Ovary (tissue), 3 donors: Measurements from ENCODE around the gene FGD3.

Source experiments
- EP300 ChIP-seq: sonication (generic); formaldehyde crosslinking; IDR thresholded peaks from one replicate; pipeline ENCODE4 v1.6.1; 2017; ENCODE audit warnings: antibody characterized with exemption
- POLR2A ChIP-seq: fragments of 450-650 bp; IDR thresholded peaks from one replicate; pipeline ENCODE4 v1.6.1; 2017; ENCODE audit warnings: antibody characterized with exemption, mild to moderate bottlenecking, moderate library complexity
- TF ChIP-seq, protein P1 (sequence below), 3 donors: fragments of 450-650 bp in 2 of 3; fragments of 200-600 bp in 1 of 3; IDR thresholded peaks; one replicate each; pipeline versions ENCODE4 v1.5.1 to v1.8.0; 2016 to 2022; ENCODE audit warnings: antibody characterized with exemption in 3 of 3, mild to moderate bottlenecking in 1 of 3
- donor health status: DM: no; HTN: no; CAD: no.

DNA sequence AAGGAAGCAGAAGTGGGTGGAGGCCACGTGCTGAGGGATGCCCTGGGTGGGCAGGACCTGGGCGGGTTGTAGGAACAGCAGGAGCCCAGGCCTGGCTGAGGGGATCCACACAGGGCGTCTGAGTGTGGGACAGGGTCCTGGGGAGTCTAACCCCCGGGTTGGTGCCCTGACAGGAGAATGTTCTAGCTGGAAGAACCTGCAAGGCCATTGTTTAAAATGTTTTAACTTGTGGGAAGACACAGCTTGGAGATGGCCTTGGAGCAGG, 77.3 kb downstream of the FGD3 start:
- TF ChIP-seq, protein P1, sequence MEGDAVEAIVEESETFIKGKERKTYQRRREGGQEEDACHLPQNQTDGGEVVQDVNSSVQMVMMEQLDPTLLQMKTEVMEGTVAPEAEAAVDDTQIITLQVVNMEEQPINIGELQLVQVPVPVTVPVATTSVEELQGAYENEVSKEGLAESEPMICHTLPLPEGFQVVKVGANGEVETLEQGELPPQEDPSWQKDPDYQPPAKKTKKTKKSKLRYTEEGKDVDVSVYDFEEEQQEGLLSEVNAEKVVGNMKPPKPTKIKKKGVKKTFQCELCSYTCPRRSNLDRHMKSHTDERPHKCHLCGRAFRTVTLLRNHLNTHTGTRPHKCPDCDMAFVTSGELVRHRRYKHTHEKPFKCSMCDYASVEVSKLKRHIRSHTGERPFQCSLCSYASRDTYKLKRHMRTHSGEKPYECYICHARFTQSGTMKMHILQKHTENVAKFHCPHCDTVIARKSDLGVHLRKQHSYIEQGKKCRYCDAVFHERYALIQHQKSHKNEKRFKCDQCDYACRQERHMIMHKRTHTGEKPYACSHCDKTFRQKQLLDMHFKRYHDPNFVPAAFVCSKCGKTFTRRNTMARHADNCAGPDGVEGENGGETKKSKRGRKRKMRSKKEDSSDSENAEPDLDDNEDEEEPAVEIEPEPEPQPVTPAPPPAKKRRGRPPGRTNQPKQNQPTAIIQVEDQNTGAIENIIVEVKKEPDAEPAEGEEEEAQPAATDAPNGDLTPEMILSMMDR (IDR thresholded peaks at IDR 0.05) = no peak
- no peak for TF ChIP-seq POLR2A
- TF ChIP-seq EP300 = no peak
